ENCODE data around the gene PNPLA4.

- no peak for TF ChIP-seq CTCF (conservative IDR thresholded peaks at IDR 0.05; ENCODE audit: low read depth, low read length)
- no peak for TF ChIP-seq POLR2A (IDR thresholded peaks at IDR 0.05; ENCODE audit: low read depth, low read length)
- no peak for TF ChIP-seq RCOR1 (IDR thresholded peaks at IDR 0.05; ENCODE audit: insufficient replicate concordance, low read length)
- no peak for TF ChIP-seq RAD21 (IDR thresholded peaks at IDR 0.05; ENCODE audit: low read length)
Observed at GRCh38 chrX:7934026-7934425, 6.8 kb upstream of the PNPLA4 start.
